OCI-LY3 (cell line): ENCODE data around the gene NEDD8.

Experiments
- CTCF ChIP-seq: fragments of 200-600, 300-600 bp; sonication (generic); IDR thresholded peaks from 2 replicates; pipeline ENCODE4 v1.5.1; 2014; ENCODE audit warnings: antibody characterized with exemption, low read length, low read depth
- EZH2phosphoT487 ChIP-seq: fragments of 200-600 bp; shearing (Covaris generic); IDR thresholded peaks from 2 replicates; pipeline ENCODE4 v1.6.1; 2018; ENCODE audit warnings: antibody characterized with exemption, mixed run types, low read depth

GRCh38 chr14:24195186-24196070, 36.7 kb downstream of the NEDD8 start, which contains the start of gene TM9SF1:
- TF ChIP-seq CTCF = no peak
- TF ChIP-seq EZH2phosphoT487 = no peak
